Stimulated activated CD4-positive, alpha-beta T cell treated with anti-CD3 and anti-CD28 coated beads, Interleukin-15, amount 100 ng/mL, for 48 hours (primary cell): ENCODE measurements around the gene TMPRSS11F.
"Not testable (repeated sequence)": the region's sequence is repeated elsewhere in the genome, so short reads cannot be mapped to it uniquely, and the experiment has no call there.

Experiments used
- DNase-seq, 2 donors: peaks; one replicate each; pipeline ENCODE4 v3.0.0-alpha.2; 2020; ENCODE audit warnings: low read depth in 2 of 2

Gene TMPRSS11F

GRCh38 chr4:68129793-68130192 is at the start of gene TMPRSS11F:
Gene TMPRSS11F (minus strand): TSS chr4:68129869. CDS start chr4:68129820, 49 bp downstream.
- DNase-seq = no peak

DNA sequence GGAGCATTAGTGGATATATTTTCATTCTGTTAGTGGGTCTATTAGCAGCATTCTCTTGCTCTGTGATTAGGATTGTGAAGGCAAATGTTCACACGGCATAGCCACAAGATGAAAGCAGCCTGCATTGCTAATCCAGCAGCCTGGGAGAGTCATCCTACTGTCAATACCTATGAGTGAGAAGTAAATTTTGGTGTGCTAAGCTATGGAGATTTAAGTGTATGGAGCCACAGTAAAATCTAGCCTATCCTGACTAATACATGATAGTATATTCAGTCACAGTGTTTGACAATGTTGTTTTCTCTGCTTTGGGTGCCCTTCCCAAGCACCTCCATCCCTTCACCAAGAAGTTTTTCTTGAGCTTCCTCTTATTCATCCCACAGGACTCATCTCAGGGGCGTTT is 47.2 kb upstream of the TMPRSS11F start:
- no peak for DNase-seq

DNA sequence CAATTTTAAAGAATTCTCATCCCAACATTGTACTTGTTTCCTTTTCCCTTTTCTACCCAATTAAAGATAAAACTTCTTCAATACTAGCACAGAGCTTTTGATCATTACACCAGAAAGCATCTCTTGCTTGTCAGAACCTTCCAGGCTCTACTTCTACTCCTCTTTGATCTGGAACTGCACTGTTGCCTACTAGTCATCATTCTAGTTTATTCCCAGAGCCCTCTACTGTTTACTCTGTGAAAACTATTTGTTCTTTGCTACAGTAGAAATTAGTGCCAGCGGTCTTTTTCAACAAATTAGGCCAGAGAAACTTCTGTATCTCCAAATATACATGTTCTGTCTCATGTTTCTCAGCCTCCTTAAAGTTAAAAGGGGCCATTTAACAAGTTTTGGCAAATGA is 46.8 kb upstream of the TMPRSS11F start:
- no peak for DNase-seq

GRCh38 chr4:68175562-68176155 is 46.0 kb upstream of the TMPRSS11F start:
- peak in 1 of 2 donors; percentile 33 for DNase-seq

DNA sequence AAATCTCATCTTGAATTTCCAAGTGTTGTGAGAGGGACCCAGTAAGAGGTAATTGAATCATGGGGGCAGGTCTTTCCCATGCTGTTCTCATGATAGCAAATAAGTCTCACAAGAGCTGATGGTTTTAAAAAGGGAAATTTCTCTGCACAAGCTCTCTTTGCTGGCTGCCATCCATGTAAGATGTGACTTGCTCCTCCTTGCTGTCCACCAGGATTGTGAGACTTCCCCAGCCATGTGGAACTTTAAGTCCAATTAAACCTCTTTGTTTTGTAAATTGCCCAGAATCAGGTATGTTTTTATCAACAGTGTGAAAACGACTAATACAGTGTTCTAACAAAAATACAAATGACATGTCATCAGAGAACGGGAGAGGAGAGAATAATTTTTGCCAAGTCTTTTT is 44.7 kb upstream of the TMPRSS11F start:
- not testable (repeated sequence) for DNase-seq

- DNase-seq = not testable (repeated sequence)
Measured at GRCh38 chr4:68172147-68172546, 42.5 kb upstream of the TMPRSS11F start.

GRCh38 chr4:68167706-68168105 is 38.0 kb upstream of the TMPRSS11F start:
- no peak for DNase-seq

GRCh38 chr4:68167166-68167565 is 37.5 kb upstream of the TMPRSS11F start:
- no peak for DNase-seq

DNA sequence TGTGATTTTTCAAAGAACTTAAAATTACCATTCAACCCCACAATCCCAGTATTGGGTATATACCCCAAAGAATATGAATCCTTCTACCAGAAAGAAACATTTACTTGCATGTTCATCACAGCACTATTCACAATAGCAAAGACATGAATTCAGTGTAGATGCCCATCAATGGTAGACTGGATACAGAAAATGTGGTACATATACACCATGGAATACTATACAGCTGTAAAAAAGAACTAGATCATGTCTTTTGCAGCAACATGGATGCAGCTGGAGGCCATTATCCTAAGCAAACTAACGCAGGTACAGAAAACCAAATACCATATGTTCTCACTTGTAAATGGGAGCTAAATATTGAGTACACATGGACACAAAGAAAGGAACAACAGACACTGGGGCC is 34.1 kb upstream of the TMPRSS11F start:
- no peak for DNase-seq

GRCh38 chr4:68162196-68162595 is 32.5 kb upstream of the TMPRSS11F start:
- DNase-seq = no peak

- DNase-seq = no peak
Measured at GRCh38 chr4:68152411-68152810, 22.7 kb upstream of the TMPRSS11F start.

DNA sequence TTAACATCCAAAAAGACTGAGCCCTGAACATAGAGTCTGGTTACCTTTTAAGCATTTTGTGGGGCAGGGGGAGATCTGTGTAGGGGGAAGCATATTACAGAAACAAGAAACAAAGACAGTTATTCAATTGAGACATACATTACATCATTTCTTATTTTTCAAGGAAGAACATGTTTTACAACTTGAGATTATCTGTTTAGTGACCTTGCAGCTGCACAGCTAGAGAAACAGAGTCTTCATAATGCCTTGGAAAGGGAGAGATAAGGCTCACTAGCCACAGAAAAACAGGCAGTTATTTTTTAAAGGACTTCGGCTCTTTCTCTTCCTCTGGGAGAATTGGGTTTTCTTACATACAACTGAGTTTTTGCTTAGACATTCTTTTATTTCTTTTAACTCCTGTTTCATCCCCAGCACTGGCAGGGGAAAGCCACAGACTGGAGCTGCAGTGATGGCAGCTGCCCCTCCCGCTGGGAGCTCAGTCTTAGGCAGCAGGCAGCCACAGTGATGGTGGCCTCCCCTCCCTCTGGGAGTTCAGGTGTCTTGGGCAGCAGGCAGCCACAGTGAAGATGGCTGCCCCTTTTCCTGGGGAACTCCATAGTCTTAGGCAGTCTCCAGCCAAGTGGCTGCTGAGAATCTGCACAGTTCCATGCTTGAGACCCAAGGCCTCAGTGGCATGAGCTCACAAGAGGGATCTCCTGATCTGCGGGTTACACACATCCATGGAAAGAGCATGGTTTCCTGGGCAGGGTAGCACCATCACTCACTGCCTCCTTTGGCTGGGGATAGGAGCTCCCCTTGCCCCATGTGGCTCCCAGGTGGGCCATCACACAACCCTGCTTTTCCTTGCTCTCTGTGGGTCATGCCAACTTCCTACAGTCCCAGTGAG is 19.4 kb upstream of the TMPRSS11F start:
- no peak for DNase-seq

GRCh38 chr4:68147079-68147478 is 17.4 kb upstream of the TMPRSS11F start:
- DNase-seq = no peak

DNA sequence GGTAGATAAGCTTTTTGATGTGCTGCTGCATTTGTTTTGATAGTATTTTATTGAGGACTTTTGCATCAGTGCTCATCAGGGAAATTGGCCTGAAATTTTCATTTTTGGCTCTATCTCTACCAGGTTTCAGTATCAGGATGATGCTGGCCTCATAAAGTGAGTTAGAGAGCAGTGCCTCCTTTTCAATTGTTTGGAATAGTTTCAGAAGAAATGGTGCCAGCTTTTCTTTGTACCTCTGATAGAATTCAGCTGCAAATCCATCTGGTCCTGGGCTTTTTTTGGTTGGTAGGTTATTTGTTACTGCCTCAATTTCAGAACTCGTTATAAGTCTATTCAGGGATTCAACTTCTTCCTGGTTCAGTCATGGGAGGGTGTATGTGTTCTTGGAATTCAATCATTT is 15.6 kb upstream of the TMPRSS11F start:
- no peak for DNase-seq

- no peak for DNase-seq
Measured at GRCh38 chr4:68141852-68142251, 12.2 kb upstream of the TMPRSS11F start.

GRCh38 chr4:68132342-68132741 is 2.7 kb upstream of the TMPRSS11F start:
- no peak for DNase-seq

DNA sequence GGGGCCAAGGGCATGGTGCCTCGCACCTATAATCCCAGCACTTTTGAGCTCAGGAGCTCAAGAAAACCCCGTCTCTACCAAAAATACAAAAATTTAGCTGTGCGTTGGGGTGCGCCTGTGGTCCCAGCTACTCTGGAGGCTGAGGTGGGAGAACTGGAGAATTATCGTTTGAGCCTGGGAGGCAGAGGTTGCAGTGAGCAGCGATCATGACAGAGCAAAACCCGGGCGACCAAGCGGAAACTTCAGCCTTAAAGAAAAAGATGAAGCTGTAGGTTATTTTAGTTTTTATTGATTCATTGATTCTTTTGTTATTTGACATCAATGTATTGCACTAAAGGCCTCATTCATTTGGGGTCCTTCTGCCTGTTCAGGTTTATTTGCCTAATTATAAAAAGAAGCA is 5.4 kb downstream of the TMPRSS11F start:
- DNase-seq = no peak

GRCh38 chr4:68123525-68123924 is 6.1 kb downstream of the TMPRSS11F start:
- no peak for DNase-seq

DNA sequence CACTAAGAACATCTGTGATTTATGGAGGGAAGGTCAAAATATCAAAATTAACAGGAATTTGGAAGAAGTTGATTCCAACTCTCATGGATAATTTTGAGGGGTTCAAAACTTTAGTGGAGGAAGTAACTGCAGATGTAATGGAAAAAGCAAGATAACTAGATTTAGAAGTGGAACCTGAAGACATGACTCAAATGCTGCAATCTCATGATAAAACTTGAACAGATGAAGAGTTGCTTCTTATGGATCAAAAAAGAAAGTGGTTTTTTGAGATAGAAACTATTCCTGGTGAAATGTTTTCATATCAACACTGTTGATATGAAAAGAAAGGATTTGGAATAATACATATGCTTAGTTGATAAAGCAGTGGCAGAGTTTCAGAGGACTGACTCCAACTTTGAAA is 9.7 kb downstream of the TMPRSS11F start:
- no peak for DNase-seq

GRCh38 chr4:68110441-68110840 is 19.2 kb downstream of the TMPRSS11F start:
- DNase-seq = no peak

DNA sequence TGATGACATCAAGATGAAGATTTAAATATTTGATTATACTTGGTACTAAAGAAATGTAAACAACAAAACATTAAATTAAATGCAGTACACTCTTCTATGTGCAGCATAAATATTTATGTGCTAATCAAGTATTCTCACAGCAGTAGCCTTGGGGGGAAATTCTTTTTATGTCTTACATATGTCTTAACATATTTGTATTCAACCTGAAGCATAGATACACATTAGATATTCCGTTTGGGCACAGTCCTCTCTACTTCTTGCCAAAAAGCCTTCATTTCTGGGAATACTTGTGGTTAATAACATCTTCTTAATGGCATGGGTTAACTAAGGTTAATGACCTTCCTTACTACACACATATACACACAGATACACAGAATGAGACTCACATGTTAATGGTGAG is 19.8 kb downstream of the TMPRSS11F start:
- no peak for DNase-seq

DNA sequence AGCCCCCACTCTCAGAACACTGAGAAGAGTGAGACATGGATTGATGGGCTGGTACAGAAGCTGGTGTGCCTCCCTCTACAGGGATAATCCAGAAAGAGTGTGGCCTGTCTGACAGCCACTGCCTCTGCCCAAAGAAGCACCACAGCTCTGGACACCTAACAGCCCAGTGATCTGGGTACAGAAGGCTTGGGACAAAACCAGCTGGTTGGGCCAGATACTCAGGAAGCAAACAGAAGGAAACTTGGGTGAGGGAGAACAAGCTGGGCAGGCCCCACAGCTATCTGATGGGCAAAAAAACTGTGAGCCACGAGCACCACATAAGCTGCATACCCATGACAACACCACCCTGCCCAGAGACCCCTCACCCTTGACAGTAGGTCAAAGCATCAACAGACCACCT is 46.9 kb downstream of the TMPRSS11F start:
- DNase-seq = no peak

DNA sequence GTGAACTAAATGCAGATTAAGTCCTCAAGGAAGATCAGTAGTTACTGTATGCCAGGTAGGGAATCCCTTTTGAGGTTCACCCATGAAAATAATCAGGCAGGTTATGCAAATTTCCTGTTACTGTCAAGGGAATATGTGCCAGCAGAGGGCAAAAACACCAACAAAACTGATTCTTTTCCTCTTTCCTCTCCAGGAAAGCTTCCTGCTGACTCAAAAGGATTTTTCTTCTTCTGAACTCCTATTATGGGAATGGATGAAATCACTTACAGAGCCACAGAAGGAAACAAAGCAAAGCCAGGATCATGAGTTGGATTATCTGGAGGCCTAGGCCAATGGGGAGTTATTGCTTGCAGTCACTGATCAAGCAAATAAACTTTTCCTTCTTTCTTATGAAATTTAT is 49.7 kb downstream of the TMPRSS11F start:
- DNase-seq = no peak
